K562 (cell line): ENCODE measurements around the gene OR9Q1. TPM values are rescaled to one million over a fixed set of nuclear protein-coding genes. Genes with fewer than 3 reads are reported as not detected.

Experiments
- ATAC-seq: fragments of 200-7000 bp; cut with Tn5 transposase; 3 replicates; pipeline ENCODE4 v1.9.1; 2020; ENCODE audit warnings: moderate library complexity
- BruUV-seq: library from RNA; stranded (reverse); fragments of 400-500 nt; replicated peaks from 2 replicates; lab custom pipeline; 2021; lab: Mats Ljungman, UMichigan
- CTCF ChIA-PET: fragments of 300-600 bp; formaldehyde crosslinking; extraction: SDS; loops from one replicate; lab custom pipeline; 2021; ENCODE audit warnings: low intra/inter-chr PET ratio; lab: Yijun Ruan, JAX
- POLR2A ChIA-PET: fragments of 300-600, 350-650 bp; sonication (Branson Sonifier 250); formaldehyde crosslinking; extraction: SDS; loops from one replicate; lab custom pipeline; 2021; ENCODE audit warnings: antibody characterized with exemption, inconsistent platforms; lab: Yijun Ruan, JAX
- DNase-seq, 4 experiments: peaks; one replicate each; pipeline versions ENCODE4 v3.0.0 to v3.0.0-alpha.2; 2011 to 2018; ENCODE audit warnings: low spot score in 3 of 4, mixed read lengths in 3 of 4; ENCODE audit errors: extremely low read depth in 1 of 4
- FAIRE-seq: peaks from 2 replicates; lab custom pipeline; 2011; peaks lifted over from hg19 to GRCh38; lab: Jason Lieb, UNC
- H2AFZ ChIP-seq: 2 replicates; pipeline ENCODE4 v1.6.0; 2011; ENCODE audit warnings: low read depth, low read length, control low read depth, inconsistent platforms
- H3K27ac ChIP-seq: fragments of 200-600 bp; 3 replicates; pipeline ENCODE4 v1.8.0; 2011; ENCODE audit warnings: low read depth, mild to moderate bottlenecking, control low read depth, inconsistent platforms, low read length, moderate library complexity, mixed read lengths; ENCODE audit errors: extremely low read depth
- H3K27me3 ChIP-seq, 2 experiments: fragments of 300-600 bp in 1 of 2; 2 replicates in 1 of 2; 3 replicates in 1 of 2; pipeline versions ENCODE4 v1.6.0 to v1.8.0; 2011; ENCODE audit warnings: inconsistent platforms in 2 of 2, low read length in 2 of 2, mild to moderate bottlenecking in 1 of 2, mixed read lengths in 1 of 2, moderate library complexity in 1 of 2; ENCODE audit not compliant: control insufficient read depth in 2 of 2, insufficient read depth in 2 of 2
- H3K36me3 ChIP-seq: fragments of 300-600 bp; 3 replicates; pipeline ENCODE4 v1.8.0; 2011; ENCODE audit warnings: mild to moderate bottlenecking, low read length, inconsistent platforms; ENCODE audit not compliant: control insufficient read depth, insufficient read depth
- H3K4me1 ChIP-seq, 2 experiments: fragments of 200-600 bp in 1 of 2; replicated peaks in 1 of 2; 2 replicates in 1 of 2; 3 replicates in 1 of 2; pipeline versions ENCODE4 v1.5.1 to v1.8.0; 2011; ENCODE audit warnings: inconsistent platforms in 2 of 2, low read length in 2 of 2, mild to moderate bottlenecking in 1 of 2, mixed read lengths in 1 of 2, moderate library complexity in 1 of 2; ENCODE audit not compliant: control insufficient read depth in 2 of 2, insufficient read depth in 2 of 2
- H3K4me2 ChIP-seq: 2 replicates; pipeline ENCODE4 v1.6.1; 2011; ENCODE audit warnings: low read length, control low read depth, inconsistent platforms, mixed read lengths; ENCODE audit not compliant: insufficient read depth
- H3K4me3 ChIP-seq: fragments of 200-600 bp; sonication (generic), shearing (Covaris generic); 2 replicates; pipeline ENCODE4 v1.5.1; 2016; ENCODE audit warnings: control low read depth, inconsistent platforms
- H3K79me2 ChIP-seq: fragments of 200-600 bp; 3 replicates; pipeline ENCODE4 v1.8.0; 2011; ENCODE audit warnings: low read length, inconsistent platforms; ENCODE audit not compliant: control insufficient read depth, insufficient read depth
- H3K9ac ChIP-seq, 2 experiments: 2 replicates each; pipeline versions ENCODE4 v1.6.0 to v1.6.1; 2011; ENCODE audit warnings: low read depth in 2 of 2, low read length in 2 of 2, control low read depth in 1 of 2, inconsistent platforms in 1 of 2, mild to moderate bottlenecking in 1 of 2, mixed read lengths in 1 of 2; ENCODE audit not compliant: insufficient read depth in 1 of 2
- H3K9me1 ChIP-seq: one replicate; pipeline ENCODE4 v1.6.0; 2011; ENCODE audit warnings: inconsistent platforms, mild to moderate bottlenecking, low read length, moderate library complexity; ENCODE audit not compliant: control insufficient read depth, insufficient read depth
- H3K9me3 ChIP-seq: replicated peaks from 2 replicates; pipeline ENCODE4 v1.5.1; 2011; ENCODE audit warnings: low read depth, low read length, inconsistent platforms; ENCODE audit not compliant: control insufficient read depth, insufficient read depth
- H4K20me1 ChIP-seq: replicated peaks from 2 replicates; pipeline ENCODE4 v1.6.1; 2011; ENCODE audit warnings: low read length, inconsistent platforms, mixed read lengths; ENCODE audit not compliant: control insufficient read depth, insufficient read depth
- CBX5 ChIP-seq: IDR thresholded peaks from 2 replicates; pipeline ENCODE4 v1.6.1; 2014; ENCODE audit warnings: low read depth, borderline replicate concordance
- MLLT1 ChIP-seq, 2 experiments: fragments of 450-650 bp; IDR thresholded peaks; 2 replicates each; pipeline ENCODE4 v1.6.1; 2016
- MYBL2 ChIP-seq, 2 experiments: fragments of 450-650 bp in 1 of 2; sonication (generic) in 1 of 2; formaldehyde crosslinking in 1 of 2; IDR thresholded peaks; 2 replicates each; pipeline versions ENCODE4 v1.6.1 to v1.8.1; 2017 to 2022; ENCODE audit warnings: borderline replicate concordance in 1 of 2, inconsistent platforms in 1 of 2, low read depth in 1 of 2, mild to moderate bottlenecking in 1 of 2, missing genetic modification reagents in 1 of 2, moderate library complexity in 1 of 2
- NFRKB ChIP-seq: fragments of 450-650 bp; IDR thresholded peaks from 2 replicates; pipeline ENCODE4 v1.6.1; 2016; ENCODE audit warnings: low read depth
- PCBP1 ChIP-seq: fragments of 200-400 bp; formaldehyde crosslinking; IDR thresholded peaks from 2 replicates; pipeline ENCODE4 v1.6.1; 2018; ENCODE audit warnings: mild to moderate bottlenecking, low read depth, low read length; ENCODE audit not compliant: poor library complexity, severe bottlenecking
- PTTG1 ChIP-seq: fragments of 450-650 bp; IDR thresholded peaks from 2 replicates; pipeline ENCODE4 v1.6.1; 2016; ENCODE audit warnings: low read depth, mild to moderate bottlenecking, missing genetic modification characterization, missing compliant biosample characterization
- SMARCA5 ChIP-seq: fragments of 450-650 bp; IDR thresholded peaks from 2 replicates; pipeline ENCODE4 v1.6.1; 2016
- THRAP3 ChIP-seq: fragments of 450-650 bp; IDR thresholded peaks from 2 replicates; pipeline ENCODE4 v1.6.1; 2016; ENCODE audit warnings: mild to moderate bottlenecking, inconsistent platforms, borderline replicate concordance
- TRIM25 ChIP-seq: fragments of 450-650 bp; IDR thresholded peaks from 2 replicates; pipeline ENCODE4 v1.7.0; 2016; ENCODE audit warnings: borderline replicate concordance
- ZBTB33 ChIP-seq: sonication (generic); formaldehyde crosslinking; IDR thresholded peaks from 2 replicates; pipeline ENCODE4 v1.8.1; 2023; ENCODE audit warnings: mild to moderate bottlenecking, missing genetic modification reagents
- ZKSCAN1 ChIP-seq: fragments of 150-350 bp; IDR thresholded peaks from 2 replicates; pipeline ENCODE4 v1.6.1; 2016; ENCODE audit warnings: low read depth, low read length
- ZNF592 ChIP-seq: fragments of 450-650 bp; IDR thresholded peaks from 2 replicates; pipeline ENCODE4 v1.6.1; 2017; ENCODE audit warnings: antibody characterized with exemption, mild to moderate bottlenecking
- ZNF76 ChIP-seq: fragments of 250-450 bp; sonication (Bioruptor Pico); IDR thresholded peaks from 2 replicates; pipeline ENCODE4 v1.4.0; 2020; ENCODE audit warnings: mild to moderate bottlenecking, moderate library complexity, borderline replicate concordance
- ZNF764 ChIP-seq: fragments of 250-450 bp; sonication (Bioruptor Pico); IDR thresholded peaks from 2 replicates; pipeline ENCODE4 v1.4.0; 2020; ENCODE audit warnings: low read depth, mild to moderate bottlenecking, moderate library complexity
- WGBS: fragments of 100-300 bp; shearing (Covaris generic); methylation state at CpG from one replicate; pipeline ENCODE4 v1.1.6; 2016; ENCODE audit warnings: low coverage, mixed read lengths; ENCODE audit not compliant: insufficient coverage; ENCODE audit errors: missing lambda C conversion rate; 5-methylcytosine and 5-hydroxymethylcytosine counted together
- in situ Hi-C: fragments of 300-500 bp; cut with MboI; formaldehyde crosslinking; loops from 4 replicates; pipeline ENCODE4 v1.15.0; 2018; ENCODE audit warnings: inconsistent platforms, mixed read lengths
- intact Hi-C: fragments of 100-400 bp; cut with micrococcal nuclease; formaldehyde crosslinking; loops from 2 replicates; pipeline ENCODE4 v1.14.2; 2022
- polyA plus RNA-seq, 8 experiments: library from polyadenylated mRNA; depleted of rRNA in 4 of 8; stranded (reverse) in 5 of 8; unstranded in 3 of 8; fragments of >200 nt; fragmentation: Nextera tagmentation in 2 of 8; fragmentation: Illumina TruSeq in 1 of 8; extraction: Ambion mirVana in 2 of 8; extraction: Trizol in 1 of 8; gene quantifications; 2 replicates each; pipeline versions ENCODE4 v1.2.1 to v1.2.3, GENCODE V29; 2011 to 2014; ENCODE audit warnings: inconsistent platforms in 1 of 8, missing spikeins in 1 of 8
- total RNA-seq, 7 experiments: library from RNA; depleted of rRNA in 6 of 7; stranded (reverse); fragments of >200 nt in 6 of 7; fragmentation: Illumina TruSeq in 2 of 7; extraction: Trizol in 2 of 7; gene quantifications; 2 replicates each; pipeline versions ENCODE4 v1.2.1 to v1.2.3, GENCODE V29; 2011 to 2021; ENCODE audit warnings: low replicate concordance in 1 of 7

Gene OR9Q1
- total and polyA plus RNA-seq, 9 of the 15 experiments (the other 6 are each of a cell fraction or from before 2014, with no cell fraction given): not detected

- DNase-seq: no peak
- Histone ChIP-seq H3K4me1 (no peaks in the 10 kb centered on the region), H3K9me3 (no peaks in the 10 kb centered on the region), H3K27me3 (no peaks in the 10 kb centered on the region), H3K4me2 (no peak overlapping the region), H3K79me2 (no peaks in the 10 kb centered on the region), H4K20me1 (no peaks in the 10 kb centered on the region), H2AFZ (no peak overlapping the region), H3K9me1 (no peaks in the 10 kb centered on the region), H3K36me3 (no peaks in the 10 kb centered on the region), H3K4me3 (no peak overlapping the region), H3K27ac (no peak overlapping the region), H3K9ac (no peak overlapping the region)
- 0% methylated on average over 1 of the region's 1 CpG for WGBS
- intact Hi-C loops (no loop called here), in situ Hi-C loops (no loop called here)
- ChIA-PET POLR2A (no interaction called here), CTCF (no interaction called here)
- no peak for FAIRE-seq
- no TSS peak for BruUV-seq
- no peak for ATAC-seq
- no peak for TF ChIP-seq ZBTB33 (CRISPR knock-in tag)
- no peak for TF ChIP-seq THRAP3
- TF ChIP-seq TRIM25: no peak
- TF ChIP-seq MYBL2 (IDR thresholded peaks at IDR 0.05; ENCODE audit: low read depth): no peak
- no peak for TF ChIP-seq MYBL2 (CRISPR knock-in tag; IDR thresholded peaks at IDR 0.05; ENCODE audit: borderline replicate concordance)
- no peak for TF ChIP-seq PTTG1 (tag)
- TF ChIP-seq ZKSCAN1: no peak
- no peak for TF ChIP-seq NFRKB
- TF ChIP-seq MLLT1 (IDR thresholded peaks at IDR 0.05): no peak
- TF ChIP-seq ZNF76 (CRISPR knock-in tag): no peak
- TF ChIP-seq SMARCA5: no peak
- TF ChIP-seq ZNF764 (CRISPR knock-in tag): no peak
- TF ChIP-seq ZNF592: no peak
- no peak for TF ChIP-seq PCBP1
- no peak for TF ChIP-seq CBX5
Measured at GRCh38 chr11:58164990-58165389, 141.3 kb downstream of the OR9Q1 start.
